ENCODE results near the gene GTF2F1.
A peak's percentile ranks its signal among the peaks of the same experiment; 100 is the strongest.
"Not testable (repeated sequence)": the region's sequence is repeated elsewhere in the genome, so short reads cannot be mapped to it uniquely, and the experiment has no call there.

GTF2F1 gene, protein sequence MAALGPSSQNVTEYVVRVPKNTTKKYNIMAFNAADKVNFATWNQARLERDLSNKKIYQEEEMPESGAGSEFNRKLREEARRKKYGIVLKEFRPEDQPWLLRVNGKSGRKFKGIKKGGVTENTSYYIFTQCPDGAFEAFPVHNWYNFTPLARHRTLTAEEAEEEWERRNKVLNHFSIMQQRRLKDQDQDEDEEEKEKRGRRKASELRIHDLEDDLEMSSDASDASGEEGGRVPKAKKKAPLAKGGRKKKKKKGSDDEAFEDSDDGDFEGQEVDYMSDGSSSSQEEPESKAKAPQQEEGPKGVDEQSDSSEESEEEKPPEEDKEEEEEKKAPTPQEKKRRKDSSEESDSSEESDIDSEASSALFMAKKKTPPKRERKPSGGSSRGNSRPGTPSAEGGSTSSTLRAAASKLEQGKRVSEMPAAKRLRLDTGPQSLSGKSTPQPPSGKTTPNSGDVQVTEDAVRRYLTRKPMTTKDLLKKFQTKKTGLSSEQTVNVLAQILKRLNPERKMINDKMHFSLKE

DNA sequence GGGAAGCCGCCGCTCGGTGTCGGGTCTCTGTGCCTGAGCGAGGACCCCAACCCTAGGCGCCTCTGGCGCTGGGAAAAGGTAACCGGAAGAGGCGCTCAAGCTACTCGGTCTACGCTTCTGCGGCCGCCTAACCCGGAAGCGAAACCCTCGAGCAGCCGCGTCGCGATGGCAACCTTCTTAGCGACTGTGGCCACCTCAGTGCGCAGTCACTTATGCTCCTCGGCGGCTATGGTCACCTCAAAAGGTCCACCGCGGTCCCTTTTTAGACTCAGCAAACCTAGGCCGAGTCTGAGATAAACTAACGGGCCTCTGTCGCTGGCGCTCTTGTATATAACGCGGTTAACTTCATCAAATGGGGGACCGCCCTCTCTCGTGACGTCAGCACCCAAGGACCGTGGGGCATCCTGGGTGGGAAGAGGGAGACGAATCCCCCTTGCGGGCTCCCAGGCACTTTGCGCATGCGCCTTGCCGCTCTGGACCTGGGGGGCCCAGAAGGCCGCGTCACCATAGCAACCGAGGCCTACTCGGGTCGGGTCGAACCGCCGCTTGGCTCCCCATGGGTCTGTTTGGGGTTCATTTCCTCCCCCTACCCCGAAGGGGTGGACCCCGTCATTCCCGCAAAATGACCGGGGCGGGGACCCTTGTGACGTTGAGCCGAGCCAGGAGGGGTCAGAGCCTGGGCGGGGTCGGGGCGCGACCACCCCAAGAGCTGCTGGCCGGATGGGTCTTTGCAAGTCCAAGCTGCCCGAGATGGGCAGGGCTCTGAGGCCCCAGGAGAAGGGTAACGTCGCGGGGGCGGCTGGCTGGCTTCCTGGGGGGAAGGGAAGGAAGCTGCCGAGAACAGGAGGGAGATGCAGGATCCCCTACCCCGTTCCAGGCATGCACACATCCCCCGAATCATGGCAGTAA lies at the start of gene GTF2F1:
GTF2F1 (minus strand) TSS at position 91 of the 909 bp plus-strand sequence. CDS start 169 bp downstream, outside the sequence.
- peak; percentile 92 to 93 for DNase-seq

DNA sequence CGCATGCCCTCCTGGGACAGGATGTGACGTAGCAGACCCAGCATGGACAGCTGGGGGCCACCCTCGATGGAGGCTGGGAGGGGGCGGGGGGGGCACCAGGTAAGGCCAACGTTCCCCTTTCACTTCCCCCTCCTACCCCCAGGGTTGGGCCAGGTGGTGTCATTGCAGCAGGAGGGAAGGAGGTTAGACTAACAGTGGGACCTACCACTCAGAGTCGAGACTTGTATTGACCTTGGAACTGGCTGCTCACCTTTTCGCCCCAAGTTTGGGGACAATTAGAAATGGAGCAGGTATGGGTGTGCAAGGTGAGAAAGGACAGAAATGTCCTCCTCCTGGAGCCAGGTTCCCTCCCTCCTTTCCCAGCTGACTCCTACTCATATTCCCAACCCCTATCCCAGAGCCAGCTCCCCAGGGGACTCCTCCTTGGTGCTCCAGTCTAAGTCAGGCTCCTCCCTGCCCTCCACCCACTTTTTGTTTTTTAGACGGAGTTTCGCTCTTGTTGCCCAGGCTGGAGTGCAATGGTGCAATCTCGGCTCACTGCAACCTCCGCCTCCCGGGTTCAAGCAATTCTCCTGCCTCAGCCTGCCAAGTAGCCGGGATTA lies 49.2 kb upstream of the GTF2F1 start:
- no peak for DNase-seq

DNA sequence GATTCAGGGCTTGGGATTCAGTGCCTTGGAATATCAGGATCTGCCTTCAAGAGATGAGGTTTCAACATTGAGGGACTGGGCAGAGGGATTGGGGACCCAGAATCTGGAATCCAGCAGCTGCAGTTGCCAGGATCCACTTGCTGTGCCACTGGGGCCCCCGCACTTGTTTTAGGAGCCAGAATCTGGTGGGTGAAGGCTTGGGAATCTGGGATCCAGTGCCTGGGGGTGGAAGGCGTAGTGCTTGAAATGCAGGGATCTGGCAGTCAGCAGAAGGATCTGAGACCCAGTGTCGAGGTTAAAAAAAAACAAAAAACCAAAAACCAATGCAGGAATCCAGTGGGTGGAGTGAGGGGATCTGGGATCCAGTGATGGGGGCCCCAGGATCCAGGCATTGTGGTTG lies 47.9 kb upstream of the GTF2F1 start:
- no peak for DNase-seq

DNA sequence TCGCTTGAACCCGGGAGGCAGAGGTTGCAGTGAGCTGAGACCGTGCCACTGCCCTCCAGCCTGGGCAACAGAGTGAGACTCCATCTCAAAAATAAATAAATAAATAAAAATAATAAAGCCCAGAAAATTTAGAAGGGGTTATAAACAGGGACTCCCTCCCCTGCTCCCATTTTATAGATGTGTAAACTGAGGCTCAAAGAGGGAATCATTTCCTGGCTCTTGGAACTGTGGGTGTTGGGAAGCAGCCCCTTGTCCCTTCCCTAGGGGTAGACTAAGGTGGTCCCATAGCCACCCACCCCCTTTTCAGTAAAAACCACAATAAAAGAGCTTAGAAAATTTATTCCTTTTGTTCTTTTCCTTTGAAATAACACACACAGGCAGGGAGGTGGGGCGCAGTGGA lies 46.8 kb upstream of the GTF2F1 start:
- no peak for DNase-seq

DNA sequence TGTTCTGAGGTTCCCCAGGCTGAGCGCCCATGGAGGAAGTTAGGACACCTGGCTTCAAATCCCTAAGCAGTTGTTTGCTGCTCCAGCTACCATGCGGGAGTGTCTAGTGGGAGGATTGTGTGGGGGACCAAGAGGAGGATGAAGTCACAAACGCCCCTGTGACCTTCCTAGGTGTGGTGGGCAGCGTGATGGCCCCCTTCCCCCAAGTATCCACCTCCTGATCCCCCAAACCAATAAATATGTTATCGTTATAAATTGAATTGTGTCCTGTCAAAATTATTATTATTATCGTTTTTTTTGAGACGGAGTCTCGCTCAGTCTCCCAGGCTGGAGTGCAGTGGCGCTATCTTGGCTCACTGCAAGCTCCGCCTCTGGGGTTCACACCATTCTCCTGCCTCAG lies 40.7 kb upstream of the GTF2F1 start, which contains the start of gene SLC25A41:
SLC25A41 (minus strand) TSS at position 101 of the 400 bp plus-strand sequence; CDS start at position 31, 70 bp downstream.
- DNase-seq: no peak

DNA sequence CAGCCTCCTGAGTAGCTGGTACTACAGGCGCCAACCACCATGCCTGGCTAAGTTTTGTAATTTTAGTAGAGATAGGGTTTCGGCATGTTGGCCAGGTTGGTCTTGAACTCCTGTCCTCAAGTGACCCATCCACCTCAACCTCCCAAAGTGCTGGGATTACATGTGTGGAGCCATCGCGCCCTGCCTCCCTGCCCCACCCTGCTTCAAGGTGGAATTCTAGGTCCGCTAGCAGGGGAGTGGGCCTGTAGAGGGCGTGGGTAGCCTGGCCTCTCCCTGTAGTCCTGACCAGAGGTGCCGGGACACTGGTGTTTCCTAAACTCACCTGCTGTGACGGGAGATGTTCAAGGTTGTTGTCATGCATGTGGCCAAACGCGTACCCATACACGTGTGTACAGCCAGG lies 40.2 kb upstream of the GTF2F1 start:
- no peak for DNase-seq

DNA sequence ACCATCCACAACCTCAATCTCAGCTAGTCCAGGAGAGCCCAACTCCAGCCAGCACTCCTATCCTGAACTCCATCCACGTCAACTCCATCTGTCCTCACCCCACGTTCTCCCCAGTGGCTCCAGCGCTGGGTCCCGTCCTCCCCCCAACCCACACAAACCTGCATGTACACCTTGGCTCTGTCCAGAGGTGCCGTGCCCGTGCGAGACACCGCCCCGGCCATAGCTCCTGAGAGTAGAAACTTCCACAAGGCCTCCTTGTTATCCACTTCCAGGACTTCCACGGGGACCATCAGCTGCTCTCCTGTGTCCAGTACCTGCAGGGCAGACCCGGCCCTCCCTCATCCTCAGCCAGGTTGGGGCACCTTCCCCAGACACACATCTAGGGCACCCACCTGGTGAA lies 38.9 kb upstream of the GTF2F1 start:
- DNase-seq: no peak

DNA sequence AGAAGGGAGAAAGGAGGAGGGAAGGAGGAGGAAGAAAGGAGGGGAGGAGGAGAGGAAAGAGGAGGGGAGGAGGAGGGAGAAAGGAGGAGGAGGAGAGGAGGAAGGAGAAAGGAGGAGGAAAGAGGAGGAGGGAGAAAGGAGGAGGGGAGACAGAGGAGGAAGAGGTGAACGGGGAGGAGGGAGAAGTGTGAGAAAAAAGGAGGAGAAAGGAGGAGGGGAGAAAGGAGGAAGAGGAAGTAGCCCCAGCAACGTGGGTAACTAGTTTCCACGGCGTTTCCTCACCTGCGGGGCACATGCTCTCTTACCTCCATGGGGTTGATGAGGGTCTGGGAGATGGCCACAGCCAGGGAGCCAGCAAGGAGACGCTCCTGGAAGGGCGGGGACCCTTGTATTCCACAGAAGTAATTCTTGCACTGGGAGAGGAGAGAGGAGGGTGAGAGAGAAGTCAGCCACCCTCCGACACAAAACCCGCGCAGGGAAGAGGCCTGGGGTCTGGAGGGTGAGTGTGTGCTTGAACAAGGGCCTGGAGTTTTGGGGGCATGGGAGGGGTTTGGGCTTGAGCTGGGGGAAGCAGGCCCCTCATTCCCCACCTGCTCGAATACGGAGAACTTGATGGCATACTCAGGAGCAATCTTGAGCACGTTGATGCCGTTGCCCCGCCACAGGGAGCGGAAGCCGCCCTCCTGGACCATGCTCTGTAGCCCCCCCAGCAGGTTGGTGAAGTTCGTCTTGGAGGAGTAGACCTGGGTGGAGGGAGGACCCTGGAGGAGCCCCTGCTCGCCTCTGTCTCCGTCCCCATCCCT lies 36.7 kb upstream of the GTF2F1 start:
- DNase-seq: no peak

DNA sequence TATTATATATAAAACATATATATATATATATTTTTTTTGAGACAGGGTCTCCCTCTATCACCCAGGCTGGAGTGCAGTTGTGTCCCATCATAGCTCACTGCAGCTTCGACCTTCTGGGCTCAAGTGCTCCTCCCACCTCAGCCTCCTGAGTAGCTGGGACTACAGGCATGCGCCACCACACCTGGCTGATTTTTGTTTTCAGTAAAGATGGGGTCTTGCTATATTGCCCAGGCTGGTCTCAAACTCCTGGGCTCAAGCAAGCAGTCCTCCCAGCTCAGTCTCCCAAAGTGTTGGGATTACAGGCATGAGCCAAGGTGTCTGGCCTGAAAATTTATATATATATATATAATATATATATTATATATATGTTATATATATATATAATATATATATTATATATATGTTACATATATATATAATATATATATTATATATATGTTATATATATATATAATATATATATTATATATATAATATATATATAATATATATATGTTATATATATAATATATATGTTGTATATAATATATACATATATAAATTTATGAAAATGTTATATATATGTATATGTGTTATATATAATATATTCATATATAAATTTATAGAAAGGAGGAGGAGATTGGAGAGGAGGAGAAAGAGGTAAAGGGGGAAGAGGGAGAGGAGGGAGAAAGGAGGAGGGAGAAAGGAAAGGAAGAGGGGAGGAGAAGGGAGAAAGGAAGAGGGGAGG lies 35.9 kb upstream of the GTF2F1 start:
- not testable (repeated sequence) for DNase-seq

DNA sequence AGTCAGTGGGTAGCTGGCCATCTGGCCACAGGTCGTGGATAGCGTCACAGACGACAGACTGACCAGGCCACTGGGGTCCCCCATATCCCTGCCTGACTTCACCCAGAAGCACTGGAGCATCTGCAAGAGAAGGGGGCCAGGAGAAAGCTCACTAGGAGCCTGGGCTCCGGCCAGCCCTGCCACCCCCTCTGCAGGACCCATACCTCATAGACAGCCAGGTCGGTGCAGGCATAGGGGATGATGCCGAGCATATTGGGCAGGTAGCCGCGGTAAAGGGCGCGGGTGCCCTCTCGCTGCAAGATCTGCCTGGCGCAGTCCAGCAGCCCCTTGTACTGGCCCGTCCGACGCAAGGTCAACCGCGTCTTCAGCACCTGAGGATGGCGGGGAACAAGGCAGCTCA lies 34.2 kb upstream of the GTF2F1 start:
- no peak for DNase-seq

DNA sequence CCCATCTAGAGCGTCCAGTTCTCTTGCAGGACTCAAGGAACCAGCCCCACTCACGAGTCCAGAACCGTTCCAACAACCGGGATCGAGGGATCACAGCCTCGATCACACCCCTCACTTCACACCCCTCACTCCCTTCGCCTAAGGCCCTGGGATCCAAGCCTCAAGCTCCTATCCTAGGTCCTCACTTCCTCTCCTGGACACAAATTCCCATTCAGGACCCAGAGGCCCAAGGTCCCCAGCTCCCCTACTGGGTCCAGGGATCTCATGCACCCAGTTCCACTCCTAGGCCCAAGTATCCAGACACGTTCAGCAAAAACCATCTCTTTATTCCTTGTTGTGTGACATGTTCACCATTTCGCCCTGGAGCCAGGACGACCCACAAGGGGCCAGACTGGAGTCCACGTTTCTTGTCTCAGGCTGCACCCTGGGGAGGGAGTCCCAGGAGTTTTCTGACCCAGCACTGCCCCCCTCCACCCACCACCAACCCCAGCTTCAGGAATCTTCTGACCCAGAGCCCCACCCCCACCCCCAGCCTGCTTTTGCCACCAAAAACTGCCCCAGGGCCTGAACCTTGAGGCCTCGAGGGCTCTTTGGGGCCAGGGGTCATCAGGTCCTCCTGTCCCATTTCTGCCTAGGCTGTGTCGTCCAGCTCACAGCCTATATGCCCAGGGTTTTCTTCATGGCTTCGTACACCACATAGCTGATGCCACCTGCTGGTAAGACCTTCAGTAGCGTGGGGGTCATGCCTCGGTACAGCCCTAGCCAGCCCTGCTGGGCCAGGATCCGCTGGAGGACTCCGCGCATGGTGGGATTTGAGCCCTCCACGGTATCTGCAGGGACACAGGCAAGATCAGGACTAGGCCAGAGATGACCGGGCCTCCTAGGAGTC lies 33.0 kb upstream of the GTF2F1 start:
- DNase-seq: no peak

DNA sequence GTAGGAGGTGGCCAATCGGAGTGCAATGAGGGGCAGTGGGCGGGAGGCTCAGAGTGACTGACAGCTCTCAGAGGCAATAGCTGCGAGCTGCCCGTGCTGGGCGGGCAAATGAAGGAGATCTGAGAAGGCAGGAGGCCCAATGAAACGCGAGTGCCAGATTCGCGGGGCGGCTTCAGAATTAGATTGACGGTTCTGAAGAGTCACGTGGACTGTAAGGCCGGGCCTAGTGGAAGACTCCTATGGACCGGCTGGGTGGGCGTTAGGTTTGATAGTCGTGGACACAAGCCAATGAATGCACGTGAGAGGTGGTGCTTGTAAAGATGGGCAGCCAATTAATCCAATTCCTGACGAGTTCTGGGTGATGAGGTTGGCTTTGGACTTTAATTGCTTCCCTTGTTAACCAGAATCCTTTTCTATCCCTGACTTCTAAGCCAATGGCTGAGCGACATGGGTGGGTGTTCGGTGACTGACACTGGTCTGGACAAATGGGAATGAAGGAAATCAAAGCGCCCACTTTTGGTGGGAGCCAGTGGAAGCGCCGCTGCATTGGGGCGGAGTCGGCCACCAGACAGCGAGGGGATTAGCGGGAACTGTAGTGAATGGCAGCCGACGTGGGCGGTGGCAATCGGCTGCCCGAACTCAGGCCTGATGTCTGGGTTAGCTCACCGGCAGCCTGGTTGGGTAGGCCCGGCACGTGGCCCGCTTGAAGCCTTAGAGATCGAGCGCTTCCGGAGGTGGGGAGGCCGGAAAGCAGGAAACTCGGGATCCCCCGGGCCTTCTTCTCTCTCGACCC lies 32.2 kb upstream of the GTF2F1 start:
- DNase-seq: peak; percentile 99 to 100

DNA sequence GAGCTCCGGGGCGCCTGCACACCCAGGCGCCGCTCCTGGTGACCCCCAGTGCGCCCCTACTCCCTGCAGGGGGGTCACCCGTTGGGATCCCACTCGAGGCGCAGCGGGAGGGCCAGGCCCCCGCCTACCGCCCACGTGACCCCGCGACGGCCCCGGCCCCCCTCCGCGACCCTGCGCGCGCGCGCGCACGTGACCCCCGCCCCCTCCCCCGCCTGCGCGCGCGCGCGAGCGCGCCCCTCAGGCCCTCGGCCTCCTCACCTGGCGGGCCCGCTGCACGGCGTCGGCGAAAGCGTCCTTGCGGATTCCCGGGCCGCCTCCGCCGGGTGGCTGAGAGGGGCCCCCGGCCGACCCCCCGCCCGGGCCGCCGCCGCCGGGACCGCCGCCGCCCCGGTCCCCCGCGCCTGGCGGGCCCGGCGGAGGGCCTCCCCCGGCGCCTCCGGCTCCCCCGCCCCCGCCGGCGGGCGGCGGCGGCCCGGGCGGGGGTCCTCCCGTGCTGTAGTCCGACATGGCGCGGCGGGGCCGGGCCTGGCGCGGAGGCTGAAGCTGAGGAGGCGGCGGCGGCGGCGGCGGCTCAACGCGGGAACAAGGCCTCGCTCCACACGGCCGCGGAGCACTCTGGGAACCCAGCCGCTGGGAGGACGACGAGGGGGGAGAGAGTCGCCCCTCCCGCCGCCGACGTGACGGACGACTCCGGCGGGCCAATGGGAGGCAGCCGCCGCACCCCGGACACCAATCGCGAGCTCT lies 31.4 kb upstream of the GTF2F1 start, which contains the start of gene KHSRP:
KHSRP (minus strand) TSS at position 617 of the 744 bp plus-strand sequence; CDS start at position 507, 110 bp downstream.
- no peak for DNase-seq

DNA sequence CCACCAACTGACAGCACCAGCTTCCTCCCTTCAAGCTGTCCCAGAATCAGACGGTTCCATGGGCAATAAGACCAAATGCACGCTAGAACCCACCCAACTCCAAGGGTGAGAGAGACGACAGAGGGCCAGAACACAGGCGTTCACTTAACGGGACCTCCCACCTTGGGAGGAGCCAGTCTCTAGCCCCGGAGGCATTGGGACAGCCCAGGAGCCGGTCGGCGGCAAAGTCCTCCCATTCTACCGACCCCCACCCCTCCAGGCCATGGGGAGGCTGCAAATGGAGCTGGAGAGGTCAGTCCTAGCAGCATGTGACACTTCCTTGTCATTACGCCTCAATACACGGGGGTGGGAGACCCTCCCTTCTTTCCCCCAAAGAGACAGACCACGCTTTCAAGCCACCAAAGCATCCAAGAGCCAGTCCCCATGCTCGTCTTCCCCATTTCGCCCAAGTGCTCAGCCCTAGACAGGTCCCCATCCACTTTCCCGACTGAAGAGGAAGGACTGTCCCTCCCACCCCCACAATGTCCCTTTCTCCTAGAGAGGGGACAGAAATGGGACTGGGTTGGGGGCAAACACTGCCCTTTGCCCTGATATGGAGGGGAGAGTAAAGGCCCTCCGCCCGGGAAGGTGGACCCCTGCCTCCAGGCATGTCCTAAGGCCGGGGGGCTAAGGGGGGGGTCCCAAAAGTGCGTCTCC lies 30.7 kb upstream of the GTF2F1 start:
- DNase-seq: no peak

DNA sequence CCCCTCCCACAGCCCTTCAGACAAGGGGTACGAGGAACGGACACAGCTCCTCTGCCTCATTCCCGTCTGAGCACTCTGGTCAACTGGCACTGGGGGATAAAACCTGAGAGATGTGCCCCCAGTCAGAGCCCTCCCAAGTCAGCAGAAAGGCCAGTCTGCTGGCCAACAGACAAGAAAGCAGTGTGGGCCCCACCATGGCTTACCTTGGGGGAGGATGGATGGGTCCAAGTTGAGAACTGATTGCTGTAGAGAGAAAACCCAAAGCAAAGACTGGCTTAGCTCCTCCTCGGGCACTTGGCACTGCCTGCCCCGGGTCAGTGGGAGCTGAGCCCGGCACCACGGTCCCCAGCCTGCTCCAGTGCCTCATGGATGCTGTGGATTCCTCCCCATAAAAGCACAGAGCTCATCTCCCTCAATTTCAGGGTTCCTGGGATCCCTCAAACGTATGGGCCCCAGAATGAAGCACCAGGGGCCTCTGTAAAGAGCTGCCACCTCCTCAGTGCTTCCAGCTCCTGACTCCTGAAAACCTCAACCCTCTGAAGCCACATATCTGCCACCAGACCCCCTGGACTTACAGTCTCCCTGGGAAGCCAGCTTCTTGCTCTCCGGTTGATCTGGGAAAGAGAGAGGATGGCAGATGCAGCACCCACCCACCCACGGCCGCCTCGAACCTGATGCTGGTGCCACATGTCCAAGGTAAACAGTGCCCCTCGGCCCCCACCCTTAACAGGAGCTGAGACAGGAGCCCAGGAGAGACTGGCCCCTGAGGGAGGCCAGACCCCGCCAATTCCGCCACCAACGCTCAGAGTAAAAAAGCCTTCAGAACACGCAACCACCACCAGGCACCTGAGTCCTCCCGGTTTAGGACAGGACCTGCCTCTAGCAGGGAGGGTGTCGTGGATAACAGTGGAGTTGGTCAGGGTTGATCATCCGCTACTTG lies 28.4 kb upstream of the GTF2F1 start:
- DNase-seq: no peak

DNA sequence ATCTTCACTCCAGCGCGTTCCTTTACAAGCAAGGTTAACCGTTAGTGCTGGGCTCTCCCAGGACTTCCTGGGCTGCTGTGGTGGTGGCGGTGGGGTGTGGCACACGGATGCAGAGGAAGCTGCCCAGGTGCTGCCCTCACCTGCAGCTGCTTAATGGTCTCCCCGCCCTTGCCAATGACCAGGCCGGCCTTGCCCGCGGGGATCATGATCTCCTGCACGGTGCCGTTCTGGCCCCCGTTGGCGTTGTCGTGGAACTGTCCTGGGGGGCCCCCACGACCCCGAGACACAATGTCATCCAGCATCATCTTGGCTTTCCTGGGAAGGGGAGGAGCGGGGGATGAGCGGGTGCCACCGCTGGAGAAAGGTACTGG lies 25.6 kb upstream of the GTF2F1 start:
- no peak for DNase-seq
